HEK293 (cell line): ENCODE data around the gene ENAH.

ENCODE experiments used
- CTCF ChIP-seq: fragments of 450-650 bp; formaldehyde crosslinking; IDR thresholded peaks from 2 replicates; pipeline ENCODE4 v1.5.1; 2016; ENCODE audit warnings: missing biosample characterization, missing genetic modification characterization
- KLF9 ChIP-seq: fragments of 450-650 bp; formaldehyde crosslinking; IDR thresholded peaks from 2 replicates; pipeline ENCODE4 v1.5.1; 2016; ENCODE audit warnings: missing biosample characterization, missing genetic modification characterization, low read depth
- PRDM1 ChIP-seq: fragments of 450-650 bp; formaldehyde crosslinking; IDR thresholded peaks from 2 replicates; pipeline ENCODE4; 2016; ENCODE audit warnings: missing biosample characterization, missing genetic modification characterization
- SP2 ChIP-seq: fragments of 450-650 bp; formaldehyde crosslinking; IDR thresholded peaks from 2 replicates; pipeline ENCODE4 v1.5.1; 2016; ENCODE audit warnings: missing biosample characterization, missing genetic modification characterization
- YY1 ChIP-seq: fragments of 450-650 bp; formaldehyde crosslinking; IDR thresholded peaks from 2 replicates; pipeline ENCODE4 v1.5.1; 2018; ENCODE audit warnings: missing biosample characterization, missing genetic modification characterization
- ZFP41 ChIP-seq: fragments of 450-650 bp; formaldehyde crosslinking; IDR thresholded peaks from 2 replicates; pipeline ENCODE4 v1.5.1; 2016; ENCODE audit warnings: missing biosample characterization, missing genetic modification characterization, borderline replicate concordance
- ZNF114 ChIP-seq: fragments of 450-650 bp; formaldehyde crosslinking; IDR thresholded peaks from 2 replicates; pipeline ENCODE4 v1.5.0; 2017; ENCODE audit warnings: missing biosample characterization, missing genetic modification characterization
- ZNF146 ChIP-seq: fragments of 450-650 bp; formaldehyde crosslinking; IDR thresholded peaks from 2 replicates; pipeline ENCODE4 v1.5.1; 2016; ENCODE audit warnings: missing biosample characterization, missing genetic modification characterization
- ZNF302 ChIP-seq: fragments of 450-650 bp; formaldehyde crosslinking; IDR thresholded peaks from 2 replicates; pipeline ENCODE4 v1.5.1; 2016; ENCODE audit warnings: missing biosample characterization, missing genetic modification characterization, low read depth
- ZNF561 ChIP-seq: fragments of 450-650 bp; IDR thresholded peaks from 2 replicates; pipeline ENCODE4 v1.5.1; 2018; ENCODE audit warnings: missing biosample characterization, missing genetic modification characterization, borderline replicate concordance
- ZSCAN30 ChIP-seq: fragments of 450-650 bp; IDR thresholded peaks from 2 replicates; pipeline ENCODE4 v1.5.1; 2018; ENCODE audit warnings: missing biosample characterization, mild to moderate bottlenecking, missing genetic modification characterization, moderate library complexity
- TF ChIP-seq, protein P1 (sequence below): fragments of 450-650 bp; formaldehyde crosslinking; IDR thresholded peaks from 2 replicates; pipeline ENCODE4 v1.5.1; 2017; ENCODE audit warnings: missing biosample characterization, missing genetic modification characterization
- TF ChIP-seq, protein P2 (sequence below): fragments of 450-650 bp; formaldehyde crosslinking; IDR thresholded peaks from 2 replicates; pipeline ENCODE4 v1.5.1; 2016; ENCODE audit warnings: missing biosample characterization, missing genetic modification characterization
- TF ChIP-seq, protein P3 (sequence below): fragments of 450-650 bp; formaldehyde crosslinking; IDR thresholded peaks from 2 replicates; pipeline ENCODE4 v1.5.1; 2016; ENCODE audit warnings: missing biosample characterization, missing genetic modification characterization

GRCh38 chr1:225520587-225521227, 132.2 kb downstream of the ENAH start:
- TF ChIP-seq CTCF = no peak
- no peak for TF ChIP-seq ZNF114 (tag by site-specific recombination)
- no peak for TF ChIP-seq ZFP41
- TF ChIP-seq, protein P1, sequence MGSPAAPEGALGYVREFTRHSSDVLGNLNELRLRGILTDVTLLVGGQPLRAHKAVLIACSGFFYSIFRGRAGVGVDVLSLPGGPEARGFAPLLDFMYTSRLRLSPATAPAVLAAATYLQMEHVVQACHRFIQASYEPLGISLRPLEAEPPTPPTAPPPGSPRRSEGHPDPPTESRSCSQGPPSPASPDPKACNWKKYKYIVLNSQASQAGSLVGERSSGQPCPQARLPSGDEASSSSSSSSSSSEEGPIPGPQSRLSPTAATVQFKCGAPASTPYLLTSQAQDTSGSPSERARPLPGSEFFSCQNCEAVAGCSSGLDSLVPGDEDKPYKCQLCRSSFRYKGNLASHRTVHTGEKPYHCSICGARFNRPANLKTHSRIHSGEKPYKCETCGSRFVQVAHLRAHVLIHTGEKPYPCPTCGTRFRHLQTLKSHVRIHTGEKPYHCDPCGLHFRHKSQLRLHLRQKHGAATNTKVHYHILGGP (tag by site-specific recombination) = no peak
- no peak for TF ChIP-seq ZNF302 (tag by site-specific recombination)
- TF ChIP-seq KLF9 (tag by site-specific recombination) = no peak
- TF ChIP-seq ZNF146 (tag by site-specific recombination) = no peak
- no peak for TF ChIP-seq YY1 (tag by site-specific recombination)
- TF ChIP-seq, protein P2, sequence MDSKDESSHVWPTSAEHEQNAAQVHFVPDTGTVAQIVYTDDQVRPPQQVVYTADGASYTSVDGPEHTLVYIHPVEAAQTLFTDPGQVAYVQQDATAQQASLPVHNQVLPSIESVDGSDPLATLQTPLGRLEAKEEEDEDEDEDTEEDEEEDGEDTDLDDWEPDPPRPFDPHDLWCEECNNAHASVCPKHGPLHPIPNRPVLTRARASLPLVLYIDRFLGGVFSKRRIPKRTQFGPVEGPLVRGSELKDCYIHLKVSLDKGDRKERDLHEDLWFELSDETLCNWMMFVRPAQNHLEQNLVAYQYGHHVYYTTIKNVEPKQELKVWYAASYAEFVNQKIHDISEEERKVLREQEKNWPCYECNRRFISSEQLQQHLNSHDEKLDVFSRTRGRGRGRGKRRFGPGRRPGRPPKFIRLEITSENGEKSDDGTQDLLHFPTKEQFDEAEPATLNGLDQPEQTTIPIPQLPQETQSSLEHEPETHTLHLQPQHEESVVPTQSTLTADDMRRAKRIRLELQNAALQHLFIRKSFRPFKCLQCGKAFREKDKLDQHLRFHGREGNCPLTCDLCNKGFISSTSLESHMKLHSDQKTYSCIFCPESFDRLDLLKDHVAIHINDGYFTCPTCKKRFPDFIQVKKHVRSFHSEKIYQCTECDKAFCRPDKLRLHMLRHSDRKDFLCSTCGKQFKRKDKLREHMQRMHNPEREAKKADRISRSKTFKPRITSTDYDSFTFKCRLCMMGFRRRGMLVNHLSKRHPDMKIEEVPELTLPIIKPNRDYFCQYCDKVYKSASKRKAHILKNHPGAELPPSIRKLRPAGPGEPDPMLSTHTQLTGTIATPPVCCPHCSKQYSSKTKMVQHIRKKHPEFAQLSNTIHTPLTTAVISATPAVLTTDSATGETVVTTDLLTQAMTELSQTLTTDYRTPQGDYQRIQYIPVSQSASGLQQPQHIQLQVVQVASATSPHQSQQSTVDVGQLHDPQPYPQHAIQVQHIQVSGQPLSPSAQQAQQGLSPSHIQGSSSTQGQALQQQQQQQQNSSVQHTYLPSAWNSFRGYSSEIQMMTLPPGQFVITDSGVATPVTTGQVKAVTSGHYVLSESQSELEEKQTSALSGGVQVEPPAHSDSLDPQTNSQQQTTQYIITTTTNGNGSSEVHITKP (tag by site-specific recombination) = no peak
- TF ChIP-seq, protein P3, sequence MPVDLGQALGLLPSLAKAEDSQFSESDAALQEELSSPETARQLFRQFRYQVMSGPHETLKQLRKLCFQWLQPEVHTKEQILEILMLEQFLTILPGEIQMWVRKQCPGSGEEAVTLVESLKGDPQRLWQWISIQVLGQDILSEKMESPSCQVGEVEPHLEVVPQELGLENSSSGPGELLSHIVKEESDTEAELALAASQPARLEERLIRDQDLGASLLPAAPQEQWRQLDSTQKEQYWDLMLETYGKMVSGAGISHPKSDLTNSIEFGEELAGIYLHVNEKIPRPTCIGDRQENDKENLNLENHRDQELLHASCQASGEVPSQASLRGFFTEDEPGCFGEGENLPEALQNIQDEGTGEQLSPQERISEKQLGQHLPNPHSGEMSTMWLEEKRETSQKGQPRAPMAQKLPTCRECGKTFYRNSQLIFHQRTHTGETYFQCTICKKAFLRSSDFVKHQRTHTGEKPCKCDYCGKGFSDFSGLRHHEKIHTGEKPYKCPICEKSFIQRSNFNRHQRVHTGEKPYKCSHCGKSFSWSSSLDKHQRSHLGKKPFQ (tag by site-specific recombination) = no peak
- TF ChIP-seq ZNF561 = no peak
- no peak for TF ChIP-seq ZSCAN30 (tag by site-specific recombination)
- no peak for TF ChIP-seq PRDM1 (tag by site-specific recombination)
- no peak for TF ChIP-seq SP2 (tag by site-specific recombination)
